K562 (cell line): Measurements from ENCODE around the gene MPC2. TPM values are rescaled to one million over a fixed set of nuclear protein-coding genes. Genes with fewer than 3 reads are reported as not detected.

ENCODE experiments used
- ARID2 ChIP-seq: fragments of 450-650 bp; IDR thresholded peaks from 2 replicates; pipeline ENCODE4 v1.6.1; 2017; ENCODE audit warnings: antibody characterized with exemption, mild to moderate bottlenecking
- ATF1 ChIP-seq, 2 experiments: fragments of 450-650 bp in 1 of 2; IDR thresholded peaks; 2 replicates each; pipeline ENCODE4 v1.6.1; 2016; ENCODE audit warnings: missing compliant biosample characterization in 1 of 2, missing genetic modification characterization in 1 of 2
- CREB1 ChIP-seq, 2 experiments: sonication (generic) in 1 of 2; formaldehyde crosslinking in 1 of 2; IDR thresholded peaks; 2 replicates each; pipeline versions ENCODE4 v1.6.1 to v1.8.0; 2012 to 2022; ENCODE audit warnings: inconsistent platforms in 1 of 2, mild to moderate bottlenecking in 1 of 2, missing genetic modification reagents in 1 of 2, moderate library complexity in 1 of 2
- CREM ChIP-seq: IDR thresholded peaks from 2 replicates; pipeline ENCODE4 v1.6.1; 2014; ENCODE audit warnings: antibody characterized with exemption, low read depth
- DPF2 ChIP-seq: fragments of 450-650 bp; IDR thresholded peaks from 2 replicates; pipeline ENCODE4 v1.6.1; 2016
- HIVEP1 ChIP-seq: fragments of 250-450 bp; sonication (Bioruptor Pico); IDR thresholded peaks from 2 replicates; pipeline ENCODE4 v1.4.0; 2020; ENCODE audit warnings: mild to moderate bottlenecking
- MCM2 ChIP-seq: fragments of 450-650 bp; IDR thresholded peaks from 2 replicates; pipeline ENCODE4 v1.6.1; 2017; ENCODE audit warnings: low read depth, mild to moderate bottlenecking
- MEIS2 ChIP-seq: fragments of 450-650 bp; IDR thresholded peaks from 2 replicates; pipeline ENCODE4 v1.6.1; 2014; ENCODE audit warnings: mild to moderate bottlenecking; ENCODE audit not compliant: partially characterized antibody
- MTA3 ChIP-seq: fragments of 450-650 bp; formaldehyde crosslinking; IDR thresholded peaks from 2 replicates; pipeline ENCODE4 v1.6.1; 2017; ENCODE audit warnings: mild to moderate bottlenecking, borderline replicate concordance
- NFIC ChIP-seq: fragments of 450-650 bp; IDR thresholded peaks from 2 replicates; pipeline ENCODE4 v1.6.1; 2017; ENCODE audit warnings: mild to moderate bottlenecking, inconsistent platforms
- NR2C1 ChIP-seq, 2 experiments: fragments of 450-650 bp; IDR thresholded peaks; 2 replicates each; pipeline ENCODE4 v1.6.1; 2017; ENCODE audit warnings: mild to moderate bottlenecking in 2 of 2, antibody characterized with exemption in 1 of 2, inconsistent platforms in 1 of 2, missing compliant biosample characterization in 1 of 2, missing genetic modification characterization in 1 of 2
- NRF1 ChIP-seq, 2 experiments: fragments of 450-650 bp; IDR thresholded peaks in 1 of 2; conservative IDR thresholded peaks in 1 of 2; 2 replicates each; pipeline ENCODE4 v1.6.1; 2014; ENCODE audit warnings: mild to moderate bottlenecking in 2 of 2
- POLR2AphosphoS2 ChIP-seq: IDR thresholded peaks from 2 replicates; pipeline ENCODE4 v1.6.1; 2012; ENCODE audit warnings: low read length, improper control_type of control experiment
- PTRF ChIP-seq: fragments of 450-650 bp; IDR thresholded peaks from 2 replicates; pipeline ENCODE4 v1.6.1; 2016; ENCODE audit warnings: mild to moderate bottlenecking, missing genetic modification characterization, missing compliant biosample characterization
- RHOXF2B ChIP-seq: fragments of 250-450 bp; sonication (Bioruptor Pico); conservative IDR thresholded peaks from 2 replicates; pipeline ENCODE4 v1.5.1; 2021
- SLC30A9 ChIP-seq: fragments of 250-450 bp; sonication (Bioruptor Pico); IDR thresholded peaks from 2 replicates; pipeline ENCODE4 v1.8.0; 2022; ENCODE audit warnings: mild to moderate bottlenecking, moderate library complexity
- ZNF253 ChIP-seq: fragments of 250-450 bp; sonication (Bioruptor Pico); conservative IDR thresholded peaks from 2 replicates; pipeline ENCODE4 v1.6.1; 2021; ENCODE audit warnings: mild to moderate bottlenecking
- ZNF384 ChIP-seq: IDR thresholded peaks from 2 replicates; pipeline ENCODE4 v1.6.1; 2012; ENCODE audit warnings: low read depth, low read length, improper control_type of control experiment
- ZNF561 ChIP-seq: fragments of 450-650 bp; formaldehyde crosslinking; conservative IDR thresholded peaks from 2 replicates; pipeline ENCODE4 v1.4.0; 2020; ENCODE audit warnings: mild to moderate bottlenecking, moderate library complexity
- ZNF589 ChIP-seq: fragments of 200-800 bp; sonication (Bioruptor generic); IDR thresholded peaks from 2 replicates; pipeline ENCODE4 v1.6.1; 2016; ENCODE audit warnings: low read depth, missing genetic modification characterization, missing compliant biosample characterization
- ZNF699 ChIP-seq: fragments of 250-450 bp; sonication (Bioruptor Pico); IDR thresholded peaks from 2 replicates; pipeline ENCODE4 v1.8.0; 2021; ENCODE audit warnings: mild to moderate bottlenecking, moderate library complexity; ENCODE audit not compliant: insufficient replicate concordance
- polyA plus RNA-seq, 8 experiments: library from polyadenylated mRNA; depleted of rRNA in 4 of 8; stranded (reverse) in 5 of 8; unstranded in 3 of 8; fragments of >200 nt; fragmentation: Nextera tagmentation in 2 of 8; fragmentation: Illumina TruSeq in 1 of 8; extraction: Ambion mirVana in 2 of 8; extraction: Trizol in 1 of 8; gene quantifications; 2 replicates each; pipeline versions ENCODE4 v1.2.1 to v1.2.3, GENCODE V29; 2011 to 2014; ENCODE audit warnings: inconsistent platforms in 1 of 8, missing spikeins in 1 of 8
- total RNA-seq, 7 experiments: library from RNA; depleted of rRNA in 6 of 7; stranded (reverse); fragments of >200 nt in 6 of 7; fragmentation: Illumina TruSeq in 2 of 7; extraction: Trizol in 2 of 7; gene quantifications; 2 replicates each; pipeline versions ENCODE4 v1.2.1 to v1.2.3, GENCODE V29; 2011 to 2021; ENCODE audit warnings: low replicate concordance in 1 of 7
- TF ChIP-seq, protein P1 (sequence below): fragments of 250-450 bp; sonication (Bioruptor Pico); IDR thresholded peaks from 2 replicates; pipeline ENCODE4 v1.5.1; 2021; ENCODE audit warnings: mild to moderate bottlenecking
- TF ChIP-seq, protein P2 (sequence below): sonication (generic); formaldehyde crosslinking; IDR thresholded peaks from 2 replicates; pipeline ENCODE4 v1.9.0; 2022; ENCODE audit warnings: mild to moderate bottlenecking, missing genetic modification reagents
- TF ChIP-seq, protein P3 (sequence below): fragments of 450-650 bp; formaldehyde crosslinking; IDR thresholded peaks from 2 replicates; pipeline ENCODE4 v1.4.0; 2020; ENCODE audit warnings: mild to moderate bottlenecking, mixed read lengths
- TF ChIP-seq, protein P4 (sequence below): sonication (generic); formaldehyde crosslinking; IDR thresholded peaks from 2 replicates; pipeline ENCODE4 v1.8.1; 2022; ENCODE audit warnings: missing genetic modification reagents

MPC2 gene
- total and polyA plus RNA-seq, 9 of the 15 experiments (the other 6 are each of a cell fraction or from before 2014, with no cell fraction given) = 70.7 to 179 (median 144) TPM

DNA sequence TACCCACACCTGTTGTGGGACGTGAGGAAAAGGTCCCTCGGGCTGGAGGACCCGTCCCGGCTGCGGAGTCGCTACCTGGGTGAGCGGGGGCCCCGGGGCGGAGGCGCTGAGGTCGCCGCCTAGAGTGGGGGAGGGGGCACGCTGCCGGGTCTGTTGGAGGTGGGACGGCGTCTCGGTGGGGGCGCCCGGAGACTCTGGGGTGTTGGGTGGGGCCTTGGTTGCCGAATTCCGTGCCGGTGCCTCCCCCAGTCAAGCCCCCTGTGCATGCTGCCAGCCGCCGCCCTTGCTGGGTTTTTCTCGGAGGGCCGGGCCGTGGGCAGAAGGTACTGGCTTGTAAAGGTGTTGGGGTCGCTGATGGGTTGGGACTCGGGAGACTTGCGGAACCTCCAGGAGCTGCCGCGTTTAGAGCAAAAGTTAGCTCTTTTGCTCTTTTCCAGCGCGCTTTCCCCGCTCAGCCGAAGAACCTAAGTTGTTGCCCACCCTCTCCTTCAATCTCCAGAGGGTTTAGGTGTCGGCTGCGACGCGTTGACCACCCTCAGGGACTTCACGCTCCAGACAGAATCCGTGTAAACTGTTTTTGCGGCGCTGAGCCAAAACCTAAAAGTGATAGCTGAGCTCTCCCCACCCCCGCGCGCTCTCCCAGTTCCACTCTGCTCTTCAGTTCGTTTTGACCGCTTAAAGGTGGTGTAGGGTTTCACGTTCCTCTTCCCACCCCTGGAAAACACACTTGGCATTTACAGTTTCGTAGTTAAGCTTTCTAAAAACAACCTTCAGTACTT lies at the start of gene MPC2 (continued):
- TF ChIP-seq, protein P1, sequence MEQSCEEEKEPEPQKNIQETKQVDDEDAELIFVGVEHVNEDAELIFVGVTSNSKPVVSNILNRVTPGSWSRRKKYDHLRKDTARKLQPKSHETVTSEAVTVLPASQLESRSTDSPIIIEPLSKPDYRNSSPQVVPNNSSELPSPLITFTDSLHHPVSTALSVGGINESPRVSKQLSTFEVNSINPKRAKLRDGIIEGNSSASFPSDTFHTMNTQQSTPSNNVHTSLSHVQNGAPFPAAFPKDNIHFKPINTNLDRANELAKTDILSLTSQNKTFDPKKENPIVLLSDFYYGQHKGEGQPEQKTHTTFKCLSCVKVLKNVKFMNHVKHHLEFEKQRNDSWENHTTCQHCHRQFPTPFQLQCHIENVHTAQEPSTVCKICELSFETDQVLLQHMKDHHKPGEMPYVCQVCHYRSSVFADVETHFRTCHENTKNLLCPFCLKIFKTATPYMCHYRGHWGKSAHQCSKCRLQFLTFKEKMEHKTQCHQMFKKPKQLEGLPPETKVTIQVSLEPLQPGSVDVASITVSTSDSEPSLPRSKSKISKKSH (CRISPR knock-in tag) = no peak
- TF ChIP-seq SLC30A9 (CRISPR knock-in tag) (no peak), ZNF253 (CRISPR knock-in tag) (no peak), ATF1 (CRISPR knock-in tag; IDR thresholded peaks at IDR 0.05) (no peak), ATF1 (tag; IDR thresholded peaks at IDR 0.05) (peak; percentile 46), RHOXF2B (CRISPR knock-in tag) (no peak), ARID2 (no peak), NRF1 (conservative IDR thresholded peaks at IDR 0.05 in 1 of 2, IDR thresholded peaks at IDR 0.05 in 1 of 2) (peak; percentile 28 to 45; a peak in 2 of 4 replicates), MEIS2 (no peak), CREB1 (IDR thresholded peaks at IDR 0.05) (no peak), CREB1 (CRISPR knock-in tag; IDR thresholded peaks at IDR 0.05) (no peak), ZNF699 (CRISPR knock-in tag) (no peak), NR2C1 (IDR thresholded peaks at IDR 0.05) (no peak), NR2C1 (tag; IDR thresholded peaks at IDR 0.05) (no peak), ZNF589 (no peak), ZNF561 (CRISPR knock-in tag) (no peak), POLR2AphosphoS2 (peak; percentile 77; the same call in 1 of the 2 replicates), MTA3 (peak; percentile 73; the same call in 1 of the 2 replicates), HIVEP1 (no peak), CREM (0 out of 2 replicates have a peak, but pooled peaks have one; percentile 14), NFIC (peak; percentile 92), PTRF (tag) (no peak), ZNF384 (no peak), DPF2 (peak; percentile 53), MCM2 (no peak)
- TF ChIP-seq, protein P2, sequence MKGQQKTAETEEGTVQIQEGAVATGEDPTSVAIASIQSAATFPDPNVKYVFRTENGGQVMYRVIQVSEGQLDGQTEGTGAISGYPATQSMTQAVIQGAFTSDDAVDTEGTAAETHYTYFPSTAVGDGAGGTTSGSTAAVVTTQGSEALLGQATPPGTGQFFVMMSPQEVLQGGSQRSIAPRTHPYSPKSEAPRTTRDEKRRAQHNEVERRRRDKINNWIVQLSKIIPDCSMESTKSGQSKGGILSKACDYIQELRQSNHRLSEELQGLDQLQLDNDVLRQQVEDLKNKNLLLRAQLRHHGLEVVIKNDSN (CRISPR knock-in tag) = no peak
- TF ChIP-seq, protein P3, sequence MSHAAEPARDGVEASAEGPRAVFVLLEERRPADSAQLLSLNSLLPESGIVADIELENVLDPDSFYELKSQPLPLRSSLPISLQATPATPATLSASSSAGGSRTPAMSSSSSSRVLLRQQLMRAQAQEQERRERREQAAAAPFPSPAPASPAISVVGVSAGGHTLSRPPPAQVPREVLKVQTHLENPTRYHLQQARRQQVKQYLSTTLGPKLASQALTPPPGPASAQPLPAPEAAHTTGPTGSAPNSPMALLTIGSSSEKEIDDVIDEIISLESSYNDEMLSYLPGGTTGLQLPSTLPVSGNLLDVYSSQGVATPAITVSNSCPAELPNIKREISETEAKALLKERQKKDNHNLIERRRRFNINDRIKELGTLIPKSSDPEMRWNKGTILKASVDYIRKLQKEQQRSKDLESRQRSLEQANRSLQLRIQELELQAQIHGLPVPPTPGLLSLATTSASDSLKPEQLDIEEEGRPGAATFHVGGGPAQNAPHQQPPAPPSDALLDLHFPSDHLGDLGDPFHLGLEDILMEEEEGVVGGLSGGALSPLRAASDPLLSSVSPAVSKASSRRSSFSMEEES (CRISPR knock-in tag) = no peak
- TF ChIP-seq, protein P4, sequence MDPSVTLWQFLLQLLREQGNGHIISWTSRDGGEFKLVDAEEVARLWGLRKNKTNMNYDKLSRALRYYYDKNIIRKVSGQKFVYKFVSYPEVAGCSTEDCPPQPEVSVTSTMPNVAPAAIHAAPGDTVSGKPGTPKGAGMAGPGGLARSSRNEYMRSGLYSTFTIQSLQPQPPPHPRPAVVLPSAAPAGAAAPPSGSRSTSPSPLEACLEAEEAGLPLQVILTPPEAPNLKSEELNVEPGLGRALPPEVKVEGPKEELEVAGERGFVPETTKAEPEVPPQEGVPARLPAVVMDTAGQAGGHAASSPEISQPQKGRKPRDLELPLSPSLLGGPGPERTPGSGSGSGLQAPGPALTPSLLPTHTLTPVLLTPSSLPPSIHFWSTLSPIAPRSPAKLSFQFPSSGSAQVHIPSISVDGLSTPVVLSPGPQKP (CRISPR knock-in tag) = no peak
